SU-DHL-6 (cell line): ENCODE measurements around the gene CSNK1A1.

Source experiments
- H2AFZ ChIP-seq: fragments of 200-600 bp; sonication (generic); 2 replicates; pipeline ENCODE4 v1.6.1; 2014; ENCODE audit warnings: low read depth, mild to moderate bottlenecking, moderate library complexity, mixed read lengths, antibody characterized with exemption, low read length; ENCODE audit not compliant: severe bottlenecking
- H3F3A ChIP-seq: fragments of 200-600 bp; shearing (Covaris generic); 2 replicates; pipeline ENCODE4 v1.6.0; 2016; ENCODE audit warnings: antibody characterized with exemption, mild to moderate bottlenecking; ENCODE audit not compliant: insufficient read depth
- H3K27ac ChIP-seq: fragments of 200-600 bp; sonication (generic); 2 replicates; pipeline ENCODE4 v1.5.1; 2016; ENCODE audit warnings: low read depth, mild to moderate bottlenecking, low read length, moderate library complexity, mixed read lengths
- H3K27me3 ChIP-seq: fragments of 200-600 bp; sonication (generic), shearing (Covaris generic); 2 replicates; pipeline ENCODE4 v1.6.0; 2014; ENCODE audit warnings: mild to moderate bottlenecking, low read length
- H3K36me3 ChIP-seq: fragments of 200-600 bp; sonication (generic); 2 replicates; pipeline ENCODE4 v1.6.1; 2014; ENCODE audit warnings: mild to moderate bottlenecking, low read length, mixed read lengths
- H3K4me2 ChIP-seq: fragments of 300-600, 200-600 bp; shearing (Covaris generic), sonication (generic); 2 replicates; pipeline ENCODE4 v1.6.0; 2014; ENCODE audit warnings: low read length, low read depth, mild to moderate bottlenecking; ENCODE audit not compliant: poor library complexity, severe bottlenecking
- H3K4me3 ChIP-seq: fragments of 200-600 bp; sonication (generic); 2 replicates; pipeline ENCODE4 v1.5.1; 2014; ENCODE audit warnings: antibody characterized with exemption, low read length, mild to moderate bottlenecking, mixed read lengths; ENCODE audit not compliant: insufficient read depth, poor library complexity, severe bottlenecking
- H3K79me2 ChIP-seq: fragments of 200-600 bp; sonication (generic); 2 replicates; pipeline ENCODE4 v1.6.1; 2014; ENCODE audit warnings: mild to moderate bottlenecking, low read length, moderate library complexity; ENCODE audit not compliant: insufficient read depth
- H3K9ac ChIP-seq: fragments of 200-600 bp; sonication (generic); 2 replicates; pipeline ENCODE4 v1.7.0; 2014; ENCODE audit warnings: mild to moderate bottlenecking, low read length
- H3K9me2 ChIP-seq: fragments of 200-600 bp; sonication (generic); replicated peaks from 2 replicates; pipeline ENCODE4 v1.6.1; 2014; ENCODE audit warnings: low read length; ENCODE audit not compliant: insufficient read depth
- H3K9me3 ChIP-seq: fragments of 200-600 bp; sonication (generic); 2 replicates; pipeline ENCODE4 v1.6.1; 2014; ENCODE audit warnings: low read length, mixed read lengths; ENCODE audit not compliant: insufficient read depth
- H4K20me1 ChIP-seq: fragments of 200-600 bp; sonication (generic); 2 replicates; pipeline ENCODE4 v1.6.1; 2014; ENCODE audit warnings: low read depth, mild to moderate bottlenecking, antibody characterized with exemption, low read length, moderate library complexity, mixed read lengths
- CTCF ChIP-seq: fragments of 200-600 bp; sonication (generic); IDR thresholded peaks from one replicate; pipeline ENCODE4 v1.5.1; 2017; ENCODE audit warnings: antibody characterized with exemption, mild to moderate bottlenecking, low read length, moderate library complexity; ENCODE audit not compliant: insufficient read depth, poor library complexity, severe bottlenecking
- EZH2phosphoT487 ChIP-seq: fragments of 200-600 bp; sonication (generic), shearing (Covaris generic); conservative IDR thresholded peaks from 2 replicates; pipeline ENCODE4 v1.6.1; 2018; ENCODE audit warnings: mild to moderate bottlenecking, antibody characterized with exemption, low read length, moderate library complexity, mixed read lengths

The CSNK1A1 gene

DNA sequence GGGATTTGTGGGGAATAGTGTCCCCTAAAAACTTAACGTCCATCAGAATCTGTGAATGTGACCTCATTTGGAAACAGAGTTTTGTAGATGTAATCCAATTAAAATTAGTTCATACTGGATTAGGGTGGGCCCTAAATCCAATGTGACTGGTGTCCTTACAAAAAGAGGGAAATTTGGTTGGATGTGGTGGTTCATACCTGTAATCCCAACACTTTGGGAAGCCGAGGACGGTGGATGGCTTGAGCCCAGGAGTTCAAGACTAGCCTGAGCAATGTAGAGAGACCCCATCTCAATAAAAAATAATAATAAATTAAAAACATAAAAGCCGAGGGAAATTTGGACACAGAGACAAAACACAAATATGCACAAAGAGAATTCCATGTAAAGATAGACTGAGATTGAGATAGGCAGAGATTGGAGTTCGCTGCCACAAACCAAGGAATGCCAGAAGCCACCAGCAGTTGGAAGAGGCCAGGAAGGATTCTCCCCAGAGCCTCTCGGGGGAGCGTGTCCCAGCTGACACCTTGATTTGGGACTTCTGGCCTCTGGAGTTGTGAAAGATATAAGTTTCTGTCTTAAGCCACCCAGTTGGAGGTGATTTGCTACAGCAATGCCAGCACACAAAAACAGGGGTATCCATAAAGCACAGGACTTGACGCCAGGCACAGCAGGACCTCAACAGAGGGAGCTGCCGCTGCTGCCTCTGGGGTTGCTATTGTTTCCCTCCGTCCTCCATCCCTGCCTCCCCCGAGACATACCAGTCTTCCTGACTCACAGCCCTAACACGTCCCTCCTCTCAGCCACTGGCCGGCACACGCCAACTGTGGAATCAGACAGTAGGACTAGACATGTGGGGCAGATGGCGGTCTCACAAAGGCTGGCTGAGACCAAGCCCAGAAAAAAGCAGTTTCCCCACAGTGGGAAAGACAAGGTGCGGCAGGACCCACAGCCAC is 98.3 kb downstream of the CSNK1A1 start:
- no peaks in the 10 kb centered on the region for H3K9me3 ChIP-seq
- no peak overlapping the region for H2AFZ ChIP-seq
- no peaks in the 10 kb centered on the region for H3K36me3 ChIP-seq
- no peak overlapping the region for H3K9ac ChIP-seq
- no peaks in the 10 kb centered on the region for H3K9me2 ChIP-seq
- H4K20me1 ChIP-seq, result no peaks in the 10 kb centered on the region
- no peaks in the 10 kb centered on the region for H3K79me2 ChIP-seq
- TF ChIP-seq EZH2phosphoT487, result no peak
- no peak for TF ChIP-seq CTCF
- H3F3A ChIP-seq, result no peaks in the 10 kb centered on the region
- H3K4me2 ChIP-seq, result no peak overlapping the region
- no peak overlapping the region for H3K4me3 ChIP-seq
- H3K27me3 ChIP-seq, result no peaks in the 10 kb centered on the region
- H3K27ac ChIP-seq, result no peak overlapping the region

GRCh38 chr5:149452007-149452664 is 99.1 kb downstream of the CSNK1A1 start:
- no peaks in the 10 kb centered on the region for H3K79me2 ChIP-seq
- H3K27ac ChIP-seq, result no peak overlapping the region
- H3K9me2 ChIP-seq, result no peaks in the 10 kb centered on the region
- H3K9ac ChIP-seq, result no peak overlapping the region
- no peak overlapping the region for H3K4me3 ChIP-seq
- no peaks in the 10 kb centered on the region for H3K27me3 ChIP-seq
- no peaks in the 10 kb centered on the region for H3K9me3 ChIP-seq
- H3K36me3 ChIP-seq, result no peaks in the 10 kb centered on the region
- H4K20me1 ChIP-seq, result no peaks in the 10 kb centered on the region
- H3F3A ChIP-seq, result no peaks in the 10 kb centered on the region
- no peak overlapping the region for H3K4me2 ChIP-seq
- no peak overlapping the region for H2AFZ ChIP-seq
- TF ChIP-seq CTCF (no peak), EZH2phosphoT487 (no peak)

- TF ChIP-seq CTCF (no peak), EZH2phosphoT487 (no peak)
- no peak overlapping the region for H3K27ac ChIP-seq
- H3K4me3 ChIP-seq, result no peak overlapping the region
- no peaks in the 10 kb centered on the region for H3K79me2 ChIP-seq
- no peaks in the 10 kb centered on the region for H3F3A ChIP-seq
- no peaks in the 10 kb centered on the region for H3K9me2 ChIP-seq
- H4K20me1 ChIP-seq, result no peaks in the 10 kb centered on the region
- no peak overlapping the region for H3K4me2 ChIP-seq
- H3K36me3 ChIP-seq, result no peaks in the 10 kb centered on the region
- H2AFZ ChIP-seq, result no peak overlapping the region
- no peaks in the 10 kb centered on the region for H3K27me3 ChIP-seq
- H3K9ac ChIP-seq, result no peak overlapping the region
- no peaks in the 10 kb centered on the region for H3K9me3 ChIP-seq
Measured at GRCh38 chr5:149450199-149450598, 101.0 kb downstream of the CSNK1A1 start.
